ENCODE measurements around the gene GPR179.

GPR179 gene

DNA sequence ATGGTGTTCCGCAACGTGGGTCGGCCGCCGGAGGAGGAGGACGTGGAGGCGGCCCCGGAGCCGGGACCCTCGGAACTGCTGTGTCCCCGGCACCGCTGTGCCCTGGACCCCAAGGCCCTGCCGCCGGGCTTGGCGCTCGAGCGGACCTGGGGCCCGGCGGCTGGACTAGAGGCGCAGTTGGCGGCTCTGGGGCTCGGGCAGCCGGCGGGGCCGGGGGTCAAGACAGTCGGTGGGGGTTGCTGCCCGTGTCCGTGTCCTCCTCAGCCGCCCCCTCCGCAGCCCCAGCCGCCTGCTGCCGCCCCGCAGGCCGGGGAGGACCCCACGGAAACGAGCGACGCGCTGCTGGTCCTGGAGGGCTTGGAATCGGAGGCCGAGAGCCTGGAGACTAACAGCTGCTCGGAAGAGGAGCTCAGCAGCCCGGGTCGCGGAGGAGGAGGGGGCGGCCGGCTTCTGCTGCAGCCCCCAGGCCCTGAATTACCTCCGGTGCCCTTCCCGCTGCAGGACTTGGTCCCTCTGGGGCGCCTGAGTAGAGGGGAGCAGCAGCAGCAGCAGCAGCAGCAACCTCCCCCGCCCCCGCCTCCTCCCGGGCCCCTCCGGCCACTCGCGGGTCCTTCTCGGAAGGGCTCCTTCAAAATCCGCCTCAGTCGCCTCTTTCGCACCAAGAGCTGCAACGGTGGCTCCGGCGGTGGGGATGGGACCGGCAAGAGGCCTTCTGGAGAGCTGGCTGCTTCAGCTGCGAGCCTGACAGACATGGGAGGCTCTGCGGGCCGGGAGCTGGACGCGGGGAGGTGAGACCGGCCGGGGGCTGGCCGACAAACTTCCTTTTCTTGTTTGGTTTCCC, 8.7 kb upstream of the GPR179 start:
- H3K9ac ChIP-seq (ENCODE audit: low read depth, low read length): peak overlapping the region; percentile 79
- no peaks in the 10 kb centered on the region for H3K36me3 ChIP-seq (ENCODE audit: insufficient read depth, low read length)
- H3K9me3 ChIP-seq (ENCODE audit: control insufficient read depth, insufficient read depth, low read length): no peaks in the 10 kb centered on the region; the same call in 1 of the 2 replicates
- H3K4me1 ChIP-seq (ENCODE audit: insufficient read depth, low read length): peaks cover 26% of the 10 kb centered on the region

DNA sequence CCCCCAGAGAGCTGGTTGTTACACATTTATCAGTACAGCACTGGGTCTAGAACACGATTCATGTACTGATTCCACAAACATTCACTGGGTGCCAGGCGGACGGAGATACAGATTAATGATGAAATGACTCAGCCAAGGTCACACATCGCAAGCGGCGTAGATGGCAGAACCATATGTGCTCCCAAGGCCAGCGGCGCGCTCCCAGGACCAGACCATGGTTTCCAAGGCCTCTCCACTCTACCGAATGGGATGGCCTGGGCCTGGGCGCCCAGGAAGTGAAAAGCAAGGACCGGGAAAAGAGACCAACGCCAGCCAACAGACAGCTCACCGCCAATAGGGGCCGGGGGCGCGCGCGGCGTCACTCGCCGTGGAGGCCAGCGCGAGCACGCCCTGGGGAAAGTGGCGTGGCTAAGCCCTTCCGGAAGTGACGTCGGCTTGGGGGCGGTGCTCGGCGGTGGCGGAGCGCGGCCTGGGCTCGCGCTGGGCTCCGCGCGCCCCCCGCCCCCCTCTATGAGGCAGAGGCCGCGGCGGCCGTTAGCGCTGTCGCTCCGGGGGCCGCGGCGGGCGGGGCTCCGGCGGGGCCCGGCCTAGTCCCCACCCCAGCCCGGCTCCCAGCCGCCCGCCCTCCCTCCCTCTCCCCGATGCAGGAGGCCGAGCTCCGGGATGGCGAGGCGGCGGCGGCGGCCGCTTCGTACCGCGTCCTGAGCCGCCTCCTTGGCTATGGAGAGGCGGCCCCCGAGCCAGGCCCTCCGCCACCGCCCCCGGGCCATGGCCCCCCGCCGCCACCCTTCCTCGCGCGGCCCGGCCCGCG, 7.9 kb upstream of the GPR179 start, which contains the start of gene SOCS7:
TSS of gene SOCS7 (plus strand) at position 433 of the 811 bp plus-strand sequence. CDS start at position 642, 209 bp downstream.
- H3K9ac ChIP-seq (ENCODE audit: low read depth, low read length): peak within 1 kb of the TSS; percentile 82
- no peaks in the 10 kb centered on the region for H3K36me3 ChIP-seq (ENCODE audit: insufficient read depth, low read length)
- H3K4me1 ChIP-seq (ENCODE audit: insufficient read depth, low read length): peaks cover 26% of the 10 kb centered on the region
- no peaks in the 10 kb centered on the region; the same call in 1 of the 2 replicates for H3K9me3 ChIP-seq (ENCODE audit: control insufficient read depth, insufficient read depth, low read length)

DNA sequence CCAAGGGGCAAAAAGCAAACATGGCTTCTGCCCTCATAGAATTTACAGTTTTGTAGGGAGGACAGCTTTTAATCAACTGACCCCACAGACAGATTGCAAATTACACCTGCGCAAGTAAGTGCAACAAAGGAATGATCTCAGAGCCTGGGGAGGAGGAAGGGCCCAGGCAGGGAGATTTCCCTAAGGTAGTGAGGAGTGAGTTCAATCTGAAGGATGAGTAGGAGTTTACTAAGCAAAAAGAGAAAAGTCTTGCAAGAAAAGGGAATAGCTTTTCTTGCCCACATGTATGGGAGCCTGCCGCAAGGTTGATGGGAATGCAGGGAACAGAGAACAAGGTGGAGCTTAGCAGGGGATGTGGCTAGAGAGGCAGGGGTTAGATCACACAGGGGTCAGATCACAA, 6.3 kb upstream of the GPR179 start:
- Histone ChIP-seq H3K9me3 (ENCODE audit: control insufficient read depth, insufficient read depth, low read length) (no peaks in the 10 kb centered on the region; the same call in 1 of the 2 replicates), H3K36me3 (ENCODE audit: insufficient read depth, low read length) (no peaks in the 10 kb centered on the region), H3K9ac (ENCODE audit: low read depth, low read length) (peak overlapping the region; percentile 10; the same call in 1 of the 2 replicates), H3K4me1 (ENCODE audit: insufficient read depth, low read length) (peaks cover 26% of the 10 kb centered on the region)

DNA sequence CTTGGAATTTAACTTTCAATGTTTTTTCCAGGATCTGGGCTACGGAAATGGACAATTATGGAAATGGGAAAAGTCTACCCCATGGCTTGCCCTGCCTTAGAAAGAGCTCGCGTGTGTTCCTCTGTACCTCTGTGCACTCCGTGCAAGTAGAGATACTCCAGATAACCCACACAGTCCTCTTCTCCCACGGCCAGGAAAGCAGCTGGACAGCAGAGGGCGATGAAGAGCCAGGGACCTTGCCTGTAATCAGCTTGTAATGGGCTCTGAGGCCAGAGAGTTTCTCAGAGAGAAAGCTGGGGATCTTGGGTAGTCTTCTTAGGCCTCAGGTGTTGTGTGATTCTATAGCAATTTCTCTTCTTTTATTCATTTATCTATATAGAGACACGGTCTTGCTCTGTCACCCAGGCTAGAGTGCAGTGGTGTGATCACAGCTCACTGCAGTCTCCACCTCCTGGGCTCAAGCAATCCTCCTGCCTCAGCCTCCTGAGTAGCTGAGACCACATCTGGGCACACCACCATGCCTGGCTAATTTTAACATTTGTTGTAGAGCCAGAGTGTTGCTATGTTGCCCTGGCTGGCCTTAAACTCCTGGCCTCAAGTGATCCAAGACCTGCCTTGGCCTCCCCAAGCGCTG, 5.5 kb upstream of the GPR179 start:
- peaks cover 18% of the 10 kb centered on the region for H3K4me1 ChIP-seq (ENCODE audit: insufficient read depth, low read length)
- no peaks in the 10 kb centered on the region; the same call in 1 of the 2 replicates for H3K9me3 ChIP-seq (ENCODE audit: control insufficient read depth, insufficient read depth, low read length)
- H3K36me3 ChIP-seq (ENCODE audit: insufficient read depth, low read length): no peaks in the 10 kb centered on the region
- H3K9ac ChIP-seq (ENCODE audit: low read depth, low read length): no peak overlapping the region

DNA sequence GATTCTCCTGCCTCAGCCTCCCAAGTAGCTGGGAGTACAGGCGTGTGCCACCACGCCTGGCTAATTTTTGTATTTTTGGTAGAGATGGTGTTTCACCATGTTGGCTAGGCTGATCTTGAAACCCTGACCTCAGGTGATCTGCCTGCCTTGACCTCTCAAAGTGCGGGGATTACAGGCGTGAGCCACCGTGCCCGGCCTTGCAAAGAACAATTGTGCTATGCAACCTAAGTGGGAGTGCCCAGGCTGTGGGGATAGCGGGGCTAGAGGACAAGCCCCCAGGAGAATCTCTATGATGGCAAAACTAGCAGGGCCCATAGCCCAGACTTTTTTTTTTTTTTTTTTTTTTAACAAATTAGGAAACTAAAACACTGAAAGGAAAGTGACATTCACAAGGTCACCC, 2.0 kb upstream of the GPR179 start:
- Histone ChIP-seq H3K4me1 (ENCODE audit: insufficient read depth, low read length) (peaks cover 16% of the 10 kb centered on the region), H3K9ac (ENCODE audit: low read depth, low read length) (no peak overlapping the region), H3K9me3 (ENCODE audit: control insufficient read depth, insufficient read depth, low read length) (no peaks in the 10 kb centered on the region; the same call in 1 of the 2 replicates), H3K36me3 (ENCODE audit: insufficient read depth, low read length) (no peaks in the 10 kb centered on the region)

DNA sequence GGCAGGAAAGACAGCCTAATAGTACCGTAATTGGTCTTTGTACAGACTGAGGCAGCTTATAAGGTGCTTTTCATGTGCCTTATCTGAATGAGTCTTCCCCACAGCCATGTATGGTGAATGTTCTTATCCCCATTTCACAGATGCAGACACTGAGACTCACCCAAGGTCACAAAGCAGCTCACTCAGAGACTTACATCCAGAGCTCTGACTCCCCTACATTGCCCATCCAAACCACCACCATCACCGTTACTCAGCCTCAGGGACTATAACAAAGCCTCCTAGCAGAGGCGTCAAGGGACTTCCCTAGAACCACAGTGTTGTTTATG, 627 bp upstream of the GPR179 start:
- peaks cover 5% of the 10 kb centered on the region; the same call in 1 of the 2 replicates for H3K4me1 ChIP-seq (ENCODE audit: insufficient read depth, low read length)
- no peaks in the 10 kb centered on the region for H3K36me3 ChIP-seq (ENCODE audit: insufficient read depth, low read length)
- no peaks in the 10 kb centered on the region for H3K9me3 ChIP-seq (ENCODE audit: control insufficient read depth, insufficient read depth, low read length)
- no peak overlapping the region for H3K9ac ChIP-seq (ENCODE audit: low read depth, low read length)

DNA sequence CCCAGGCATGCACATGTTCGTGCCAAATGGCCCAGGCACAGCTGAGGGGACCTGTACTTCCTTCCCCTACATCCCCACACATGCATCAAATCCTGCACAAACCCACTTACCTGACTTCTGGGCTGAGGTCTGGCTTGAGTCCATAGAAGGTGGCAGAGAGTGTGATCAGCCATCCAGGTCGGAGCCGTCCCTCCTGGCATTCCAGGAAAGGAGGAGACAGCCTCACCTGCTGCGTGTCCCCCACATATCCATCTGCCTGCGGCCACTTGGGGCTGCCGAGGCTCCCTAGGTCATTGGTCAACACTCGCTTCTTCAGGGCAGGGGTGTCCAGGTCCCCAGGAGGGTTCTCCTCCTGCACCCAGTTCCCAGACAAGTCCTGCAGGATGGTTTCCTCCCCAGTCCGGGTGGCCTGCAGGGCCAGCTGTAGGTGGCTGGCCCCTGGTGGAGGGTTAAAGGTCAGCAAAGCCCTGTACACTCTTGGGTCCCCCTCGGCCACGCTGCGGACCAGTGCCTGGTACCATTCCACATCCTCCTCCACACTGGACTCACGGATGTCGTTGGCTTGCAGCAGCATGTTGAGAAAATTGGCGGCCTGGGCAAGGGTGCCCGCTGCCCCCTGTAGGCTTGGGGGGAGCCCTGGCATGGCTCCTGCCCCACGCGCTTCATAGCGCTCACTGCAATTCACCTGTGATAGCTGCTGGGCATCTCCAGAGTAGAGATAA, 709 bp downstream of the GPR179 start:
- Histone ChIP-seq H3K9me3 (ENCODE audit: control insufficient read depth, insufficient read depth, low read length) (no peaks in the 10 kb centered on the region), H3K4me1 (ENCODE audit: insufficient read depth, low read length) (peaks cover 5% of the 10 kb centered on the region; the same call in 1 of the 2 replicates), H3K36me3 (ENCODE audit: insufficient read depth, low read length) (no peaks in the 10 kb centered on the region), H3K9ac (ENCODE audit: low read depth, low read length) (no peak overlapping the region)

DNA sequence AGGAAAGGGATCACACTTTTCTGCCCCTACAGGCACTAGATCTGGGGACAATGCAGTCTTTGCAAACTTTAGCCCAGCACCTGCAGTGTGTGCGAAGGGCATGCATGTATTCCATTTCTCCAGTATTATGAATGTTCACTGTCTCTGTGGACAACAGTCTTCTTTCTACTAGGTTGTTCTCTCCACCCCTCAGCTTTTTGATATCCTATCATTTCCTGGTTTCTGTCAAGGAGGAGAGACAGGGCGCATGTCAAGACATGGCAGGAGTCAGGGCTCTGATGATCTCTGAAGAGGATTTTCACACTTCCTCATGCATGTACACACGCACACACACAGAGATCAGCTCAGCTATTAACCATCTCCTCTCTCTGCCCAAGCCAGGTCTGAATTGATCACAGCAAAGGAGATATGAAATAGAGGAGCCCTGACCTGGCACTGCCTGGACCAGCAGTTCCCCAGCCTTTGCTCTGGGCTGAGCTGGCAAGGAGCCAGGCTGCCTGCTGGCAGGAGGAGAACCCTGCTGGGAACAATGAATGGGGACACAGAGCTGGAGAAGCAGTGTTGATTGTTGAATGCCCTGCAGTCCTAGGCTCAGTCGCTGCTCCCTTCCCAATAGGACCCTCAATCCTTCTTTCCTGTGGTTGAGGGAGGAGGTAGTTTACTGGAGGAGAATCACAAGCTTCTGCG, 2.6 kb downstream of the GPR179 start:
- Histone ChIP-seq H3K4me1 (ENCODE audit: insufficient read depth, low read length) (peaks cover 5% of the 10 kb centered on the region; the same call in 1 of the 2 replicates), H3K36me3 (ENCODE audit: insufficient read depth, low read length) (no peaks in the 10 kb centered on the region), H3K9me3 (ENCODE audit: control insufficient read depth, insufficient read depth, low read length) (no peaks in the 10 kb centered on the region), H3K9ac (ENCODE audit: low read depth, low read length) (no peak overlapping the region)

DNA sequence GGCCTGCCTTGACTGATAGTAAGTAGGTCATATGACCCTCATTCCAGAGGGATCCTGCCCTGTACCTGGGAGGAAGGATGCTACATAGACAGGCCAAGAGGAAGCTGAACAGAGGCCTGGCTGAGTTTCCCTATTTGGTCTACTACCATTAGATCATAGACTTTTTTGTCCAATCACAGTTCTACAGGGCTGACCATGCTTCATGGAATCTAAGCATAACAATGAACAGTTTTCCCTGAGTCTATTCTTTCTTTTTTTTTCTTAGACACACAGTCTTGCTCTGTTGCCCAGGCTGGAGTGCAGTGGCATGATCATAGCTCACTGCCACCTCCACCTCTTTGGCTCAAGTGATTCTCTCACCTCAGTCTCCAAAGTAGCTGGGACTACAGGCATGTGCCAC, 3.9 kb downstream of the GPR179 start:
- Histone ChIP-seq H3K4me1 (ENCODE audit: insufficient read depth, low read length) (peaks cover 5% of the 10 kb centered on the region; the same call in 1 of the 2 replicates), H3K9ac (ENCODE audit: low read depth, low read length) (no peak overlapping the region), H3K36me3 (ENCODE audit: insufficient read depth, low read length) (no peaks in the 10 kb centered on the region), H3K9me3 (ENCODE audit: control insufficient read depth, insufficient read depth, low read length) (no peaks in the 10 kb centered on the region)

DNA sequence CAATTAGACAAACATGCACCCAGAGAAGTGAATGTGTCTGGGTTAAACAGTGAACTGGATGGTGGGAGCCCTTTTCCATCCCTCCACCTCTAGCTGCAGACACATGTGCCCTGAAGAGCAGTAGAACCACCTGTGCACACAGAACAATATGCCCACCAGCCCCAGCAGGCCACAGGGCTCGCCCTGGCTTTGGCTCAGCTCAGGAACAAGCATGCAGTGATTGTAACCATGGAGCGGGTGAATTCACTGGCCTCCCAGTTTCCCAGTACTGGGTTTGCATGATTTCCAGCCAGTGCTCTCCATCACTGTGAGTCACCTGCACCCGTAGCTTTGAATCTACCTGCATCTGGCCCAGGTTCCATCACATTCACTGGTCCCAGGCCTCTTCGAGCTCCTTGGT, 5.2 kb downstream of the GPR179 start:
- H3K9ac ChIP-seq (ENCODE audit: low read depth, low read length): no peak overlapping the region
- peaks cover 5% of the 10 kb centered on the region; the same call in 1 of the 2 replicates for H3K4me1 ChIP-seq (ENCODE audit: insufficient read depth, low read length)
- no peaks in the 10 kb centered on the region for H3K36me3 ChIP-seq (ENCODE audit: insufficient read depth, low read length)
- H3K9me3 ChIP-seq (ENCODE audit: control insufficient read depth, insufficient read depth, low read length): no peaks in the 10 kb centered on the region

DNA sequence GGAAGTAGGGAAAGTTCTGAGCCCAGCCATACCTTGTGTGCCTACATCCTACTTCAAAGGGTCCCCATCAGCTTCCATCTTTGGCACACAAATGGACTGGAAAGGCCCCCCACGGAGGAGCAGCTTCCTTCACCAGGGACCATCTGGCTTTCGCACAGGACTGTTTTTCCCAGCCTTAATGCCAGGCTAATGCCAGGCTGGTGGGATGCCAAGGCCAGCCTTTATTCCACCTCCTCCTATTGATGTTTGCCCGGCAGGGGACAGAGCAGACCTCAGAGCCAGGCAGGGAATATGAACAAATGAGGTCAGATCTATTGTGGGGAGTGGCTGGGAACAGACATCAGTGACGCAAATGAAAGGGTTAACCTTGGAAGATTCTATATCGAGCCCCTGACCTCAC, 5.7 kb downstream of the GPR179 start:
- peaks cover 5% of the 10 kb centered on the region; the same call in 1 of the 2 replicates for H3K4me1 ChIP-seq (ENCODE audit: insufficient read depth, low read length)
- H3K9me3 ChIP-seq (ENCODE audit: control insufficient read depth, insufficient read depth, low read length): no peaks in the 10 kb centered on the region
- H3K9ac ChIP-seq (ENCODE audit: low read depth, low read length): no peak overlapping the region
- no peaks in the 10 kb centered on the region for H3K36me3 ChIP-seq (ENCODE audit: insufficient read depth, low read length)

DNA sequence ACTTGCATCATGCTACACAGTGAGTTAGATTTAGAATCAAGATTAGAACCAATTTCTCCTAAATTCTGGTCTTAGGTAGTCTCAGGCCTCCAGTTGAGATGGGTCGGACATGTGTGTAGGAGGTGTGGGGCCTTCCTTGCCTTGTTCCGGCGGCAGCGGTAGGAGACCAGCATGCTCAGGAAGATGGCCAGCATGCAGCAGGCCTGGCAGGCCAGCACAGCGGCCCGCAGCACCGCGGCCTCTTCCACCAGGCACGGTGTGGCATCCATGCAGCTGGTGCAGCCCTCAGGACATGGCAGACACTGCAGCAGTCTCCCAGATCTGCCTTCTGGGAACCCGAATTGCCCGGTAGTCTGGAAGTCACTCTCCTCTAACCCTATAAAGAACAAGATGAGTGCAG, 6.9 kb downstream of the GPR179 start:
- Histone ChIP-seq H3K9ac (ENCODE audit: low read depth, low read length) (no peak overlapping the region), H3K9me3 (ENCODE audit: control insufficient read depth, insufficient read depth, low read length) (no peaks in the 10 kb centered on the region), H3K4me1 (ENCODE audit: insufficient read depth, low read length) (peaks cover 5% of the 10 kb centered on the region; the same call in 1 of the 2 replicates), H3K36me3 (ENCODE audit: insufficient read depth, low read length) (no peaks in the 10 kb centered on the region)

All from ES-I3 (cell line).